Measurements from ENCODE around the gene CCDC71L. TPM values are rescaled to one million over a fixed set of nuclear protein-coding genes. Genes with fewer than 3 reads are reported as not detected.

Gene CCDC71L
- total RNA-seq, 4 donors from 2014 or later: 43.5 to 318 (median 153) TPM

DNA sequence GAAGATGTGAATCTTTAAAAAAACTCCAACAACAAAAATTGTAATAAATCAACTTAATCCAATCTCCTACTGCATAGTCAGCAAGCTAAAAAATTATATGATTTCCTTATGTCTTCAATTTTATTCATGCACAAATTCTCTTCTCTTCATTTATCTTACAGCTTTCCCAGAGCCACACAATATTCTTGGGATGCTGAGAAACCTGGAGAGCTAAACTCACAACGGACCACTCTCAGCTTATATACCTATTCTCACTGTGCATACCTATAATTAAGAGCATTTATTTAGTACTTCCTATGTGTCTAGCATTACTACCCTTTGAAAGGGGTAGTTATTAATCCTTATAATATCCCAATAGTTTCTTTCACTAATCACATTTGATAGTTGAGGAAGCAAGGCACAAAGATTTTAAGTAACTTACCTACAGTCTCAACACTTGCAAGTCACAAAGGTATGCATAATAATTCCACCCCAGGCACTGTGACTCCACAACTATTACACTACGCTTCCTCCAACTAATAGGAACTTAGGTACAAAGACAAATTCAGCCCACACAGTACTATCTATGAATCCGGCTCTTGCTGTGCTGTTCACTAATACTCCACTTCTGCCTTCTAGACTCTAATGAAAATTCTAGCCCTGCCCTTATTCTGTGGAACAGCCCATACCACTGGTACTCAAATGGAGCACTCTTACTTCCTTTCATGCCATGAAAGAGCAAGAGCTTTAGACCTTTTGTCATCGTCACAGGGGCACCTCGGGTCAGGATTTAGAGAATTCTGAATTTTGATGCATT lies 5.1 kb downstream of the CCDC71L start:
- TF ChIP-seq, protein P1, sequence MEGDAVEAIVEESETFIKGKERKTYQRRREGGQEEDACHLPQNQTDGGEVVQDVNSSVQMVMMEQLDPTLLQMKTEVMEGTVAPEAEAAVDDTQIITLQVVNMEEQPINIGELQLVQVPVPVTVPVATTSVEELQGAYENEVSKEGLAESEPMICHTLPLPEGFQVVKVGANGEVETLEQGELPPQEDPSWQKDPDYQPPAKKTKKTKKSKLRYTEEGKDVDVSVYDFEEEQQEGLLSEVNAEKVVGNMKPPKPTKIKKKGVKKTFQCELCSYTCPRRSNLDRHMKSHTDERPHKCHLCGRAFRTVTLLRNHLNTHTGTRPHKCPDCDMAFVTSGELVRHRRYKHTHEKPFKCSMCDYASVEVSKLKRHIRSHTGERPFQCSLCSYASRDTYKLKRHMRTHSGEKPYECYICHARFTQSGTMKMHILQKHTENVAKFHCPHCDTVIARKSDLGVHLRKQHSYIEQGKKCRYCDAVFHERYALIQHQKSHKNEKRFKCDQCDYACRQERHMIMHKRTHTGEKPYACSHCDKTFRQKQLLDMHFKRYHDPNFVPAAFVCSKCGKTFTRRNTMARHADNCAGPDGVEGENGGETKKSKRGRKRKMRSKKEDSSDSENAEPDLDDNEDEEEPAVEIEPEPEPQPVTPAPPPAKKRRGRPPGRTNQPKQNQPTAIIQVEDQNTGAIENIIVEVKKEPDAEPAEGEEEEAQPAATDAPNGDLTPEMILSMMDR (IDR thresholded peaks at IDR 0.05): no peak
- ATAC-seq (ENCODE audit: low FRiP score) (no peak), DNase-seq (ENCODE audit: low spot score) (no peak)

DNA sequence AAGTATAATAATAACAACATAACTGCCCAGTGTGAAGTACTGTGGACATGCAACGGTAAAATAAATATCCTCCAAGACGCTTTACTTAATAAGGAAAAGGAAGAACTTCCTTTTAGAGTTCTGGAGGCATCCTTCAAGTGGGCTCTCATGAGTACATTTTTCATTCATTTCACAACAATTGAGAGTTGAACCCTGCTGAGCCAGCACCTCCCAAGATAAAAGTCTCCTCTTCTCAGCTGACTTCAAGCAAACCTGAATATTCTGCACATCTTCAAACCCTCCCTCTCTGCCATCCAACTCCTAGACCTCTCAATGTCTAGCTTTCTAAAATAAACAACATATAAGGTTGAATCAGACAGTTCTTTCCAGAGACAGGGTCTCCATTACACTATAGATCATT lies 7.5 kb downstream of the CCDC71L start:
- TF ChIP-seq, protein P1 (IDR thresholded peaks at IDR 0.05): no peak
- no peak for ATAC-seq (ENCODE audit: low FRiP score)
- no peak for DNase-seq (ENCODE audit: low spot score)

DNA sequence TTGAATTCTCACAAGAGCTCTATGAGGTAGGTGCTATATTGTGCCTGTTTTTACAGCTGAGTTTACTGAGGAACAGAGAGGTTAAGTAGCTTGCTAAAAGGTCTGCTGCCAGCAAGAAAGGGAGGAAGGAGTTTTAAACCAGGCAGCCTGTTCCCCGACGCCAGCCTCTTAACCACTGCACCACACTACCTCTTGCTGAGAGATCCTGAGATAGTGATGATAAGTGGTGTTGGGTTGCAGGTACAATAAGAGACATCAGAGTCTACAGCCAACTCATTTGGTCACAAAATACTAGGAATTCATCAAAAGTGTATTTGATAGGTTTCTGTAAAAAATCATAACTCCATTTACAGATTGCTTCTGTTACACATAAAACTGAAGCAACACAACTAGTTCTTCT lies 8.0 kb downstream of the CCDC71L start:
- TF ChIP-seq, protein P1 (IDR thresholded peaks at IDR 0.05): no peak
- ATAC-seq (ENCODE audit: low FRiP score): no peak
- no peak for DNase-seq (ENCODE audit: low spot score)

DNA sequence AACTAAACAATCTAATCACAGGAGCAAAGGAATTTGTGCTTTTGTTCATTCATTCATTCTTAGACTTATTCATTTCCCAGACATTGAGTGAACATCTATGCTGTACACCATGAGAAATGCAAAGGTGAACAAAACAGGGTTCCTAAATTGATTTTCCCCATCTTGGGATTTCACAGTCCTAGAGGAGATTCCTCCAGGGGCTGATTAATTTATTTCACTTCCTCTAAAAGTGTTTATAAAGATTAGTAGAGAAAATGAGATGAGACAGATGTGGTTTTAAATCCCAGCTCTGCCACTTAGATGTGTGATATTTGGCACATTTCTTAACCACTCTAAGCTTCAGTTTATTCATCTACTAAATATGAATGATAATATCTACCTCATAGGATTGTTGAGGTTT lies 8.9 kb downstream of the CCDC71L start:
- DNase-seq (ENCODE audit: low spot score): no peak
- no peak for ATAC-seq (ENCODE audit: low FRiP score)
- TF ChIP-seq, protein P1 (IDR thresholded peaks at IDR 0.05): no peak

DNA sequence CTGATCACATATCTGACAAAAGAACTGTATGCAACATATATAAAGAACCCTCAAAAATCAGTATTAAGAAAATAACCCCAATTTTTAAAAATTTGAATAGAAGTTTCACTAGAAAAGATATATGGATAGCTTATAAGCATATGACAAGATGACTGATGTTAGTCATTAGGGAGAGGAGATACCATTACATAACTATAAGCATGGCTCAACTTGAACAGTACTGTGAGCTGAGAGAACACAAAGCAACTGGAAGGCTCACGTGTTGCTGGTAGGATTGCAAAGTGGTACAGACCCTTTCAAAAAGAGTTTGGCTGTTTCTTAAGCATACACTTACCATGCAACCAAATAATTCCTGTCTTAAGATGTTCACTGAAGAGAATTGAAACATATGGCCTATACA lies 14.7 kb downstream of the CCDC71L start:
- TF ChIP-seq, protein P1 (IDR thresholded peaks at IDR 0.05): no peak
- ATAC-seq (ENCODE audit: low FRiP score) (no peak), DNase-seq (ENCODE audit: low spot score) (no peak)

DNA sequence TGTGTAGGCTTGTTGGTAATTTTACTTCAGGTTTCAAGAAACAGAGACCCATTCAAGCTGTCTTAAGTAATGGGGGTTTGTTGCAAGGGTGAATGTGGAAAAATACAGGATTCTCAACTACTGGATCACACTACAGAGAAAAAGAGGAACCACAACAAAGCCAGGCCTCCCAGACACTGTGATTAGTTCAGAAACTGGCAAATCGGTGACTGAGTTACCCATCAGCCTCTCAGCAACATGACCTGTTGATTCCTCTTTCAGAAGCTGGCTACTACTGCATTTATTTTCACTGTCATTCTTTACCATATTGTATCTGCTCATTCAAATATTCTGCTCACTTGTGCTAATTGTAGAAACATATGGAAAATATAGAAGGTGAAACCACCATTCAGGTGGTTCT lies 16.0 kb downstream of the CCDC71L start:
- DNase-seq (ENCODE audit: low spot score): no peak
- TF ChIP-seq, protein P1 (IDR thresholded peaks at IDR 0.05): no peak
- no peak for ATAC-seq (ENCODE audit: low FRiP score)
